ENCODE results near the gene GPR176.
"Not testable (repeated sequence)": the region's sequence is repeated elsewhere in the genome, so short reads cannot be mapped to it uniquely, and the experiment has no call there.

Gene GPR176

DNA sequence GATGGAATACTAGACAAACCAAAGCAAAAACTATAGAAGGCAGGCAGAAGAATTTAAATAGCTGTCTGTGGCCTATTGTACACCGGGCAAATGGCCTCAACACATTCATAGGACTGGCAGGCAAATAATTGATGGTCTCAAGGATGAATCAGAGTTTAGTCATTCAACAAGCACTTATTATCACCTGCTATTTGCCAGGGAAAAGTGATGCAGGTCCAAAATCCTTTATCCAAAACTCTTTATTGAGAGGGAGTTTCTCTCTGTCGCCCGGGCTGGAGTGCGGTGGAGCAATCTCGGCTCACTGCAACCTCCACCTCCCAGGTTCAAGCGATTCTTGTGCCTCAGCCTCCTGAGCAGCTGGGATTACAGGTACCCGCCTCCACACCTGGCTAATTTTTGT lies 16.1 kb upstream of the GPR176 start:
- DNase-seq (ENCODE audit: low read depth): no peak

DNA sequence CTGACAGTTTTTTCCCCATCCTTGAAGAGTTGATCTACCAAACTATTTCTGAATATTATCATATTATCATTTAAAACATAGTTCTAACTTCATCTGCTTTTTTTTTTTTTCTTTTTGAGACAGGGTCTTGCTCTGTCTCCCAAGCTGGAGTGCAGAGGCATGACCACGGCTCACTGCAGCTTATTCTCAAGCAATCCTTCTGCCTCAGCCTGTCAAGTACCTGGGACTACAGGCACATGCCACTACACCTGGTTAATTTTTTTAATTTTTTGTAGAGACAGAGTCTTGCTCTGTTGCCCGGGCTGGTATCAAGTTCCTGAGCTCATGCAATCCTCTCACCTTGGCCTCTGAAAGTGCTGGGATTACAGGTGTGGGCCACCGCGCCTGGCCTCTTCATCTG lies 15.2 kb upstream of the GPR176 start:
- DNase-seq (ENCODE audit: low read depth): no peak

GRCh38 chr15:39934397-39935071 lies 14.5 kb upstream of the GPR176 start:
- DNase-seq (ENCODE audit: low read depth): no peak

- DNase-seq (ENCODE audit: low read depth): no peak
Measured at GRCh38 chr15:39931615-39932014, 11.5 kb upstream of the GPR176 start.

DNA sequence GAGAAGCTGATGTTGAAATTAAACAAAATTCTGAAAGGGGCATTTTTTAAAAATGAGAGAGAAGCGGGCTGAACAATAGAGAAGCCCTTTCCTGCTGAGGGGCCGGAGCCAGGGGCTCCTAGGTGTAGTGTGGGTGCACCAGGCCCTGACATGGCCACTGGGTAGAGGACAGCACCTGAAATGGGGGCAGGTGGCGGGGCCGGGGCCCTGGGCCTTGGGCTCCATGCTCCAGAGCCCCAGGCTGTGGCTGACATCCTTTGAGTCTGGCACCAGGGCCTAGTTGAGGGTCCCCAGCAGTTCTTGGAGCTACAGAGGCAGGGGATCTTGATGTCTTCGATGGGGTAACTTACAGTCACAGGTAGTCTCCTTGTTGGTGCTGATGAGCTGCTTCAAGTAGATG lies 6.5 kb upstream of the GPR176 start:
- no peak for DNase-seq (ENCODE audit: low read depth)

GRCh38 chr15:39925112-39925842 lies 5.2 kb upstream of the GPR176 start:
- DNase-seq (ENCODE audit: low read depth): no peak

- no peak for DNase-seq (ENCODE audit: low read depth)
Measured at GRCh38 chr15:39924437-39924836, 4.4 kb upstream of the GPR176 start.

GRCh38 chr15:39922462-39923092 lies 2.5 kb upstream of the GPR176 start:
- DNase-seq (ENCODE audit: low read depth): no peak

DNA sequence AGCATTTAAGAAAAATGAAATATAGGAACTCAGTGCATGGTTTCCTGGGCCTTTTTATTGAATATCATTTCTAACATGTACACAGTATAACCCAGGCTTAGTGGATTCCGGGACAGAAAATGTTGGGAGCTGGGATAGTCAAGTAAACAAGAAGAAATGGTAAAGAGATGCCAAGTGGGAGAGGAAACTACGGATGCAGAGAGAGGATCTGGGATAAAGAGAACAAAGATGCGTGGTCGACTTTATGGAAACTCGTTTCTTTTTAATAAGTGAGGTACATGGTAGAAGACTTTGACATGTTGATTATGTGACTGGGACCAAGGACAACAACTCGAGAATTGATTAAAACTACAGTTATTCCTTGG lies 1.2 kb upstream of the GPR176 start:
- no peak for DNase-seq (ENCODE audit: low read depth)

- no peak for DNase-seq (ENCODE audit: low read depth)
Measured at GRCh38 chr15:39920510-39921273, 626 bp upstream of the GPR176 start.

GRCh38 chr15:39919411-39919747 lies 687 bp downstream of the GPR176 start:
- DNase-seq (ENCODE audit: low read depth): no peak

DNA sequence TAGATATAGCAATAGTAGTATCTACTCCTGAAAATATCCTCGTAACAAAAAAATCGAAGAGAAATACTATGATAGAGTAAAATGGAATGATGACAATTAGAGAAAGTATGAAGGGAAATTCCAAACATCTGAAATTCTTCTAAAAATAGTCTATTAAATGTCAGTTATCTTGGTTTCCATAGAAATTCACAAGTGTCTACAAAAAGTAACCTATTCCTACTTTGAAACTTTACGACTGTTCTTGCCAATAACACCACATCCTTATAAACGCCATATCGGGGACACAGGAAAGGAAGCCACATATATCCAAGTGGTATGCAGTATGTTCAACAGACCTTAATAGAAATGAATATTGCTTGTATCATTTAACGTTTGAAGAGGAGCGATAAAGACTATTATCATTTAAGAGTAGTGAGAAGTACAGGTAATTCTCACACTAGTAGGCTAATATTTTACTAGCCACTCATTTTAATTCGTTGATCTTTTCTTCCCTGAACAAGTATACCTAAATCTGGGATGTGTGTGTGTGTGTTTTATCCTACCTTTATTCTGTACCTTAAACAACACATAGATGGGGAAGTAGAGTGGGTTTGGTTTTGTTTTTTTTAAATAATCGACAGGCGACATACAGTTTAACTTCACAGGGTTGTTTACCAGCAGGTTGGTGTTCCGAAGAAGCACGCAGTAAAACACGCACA lies 1.2 kb downstream of the GPR176 start:
- DNase-seq (ENCODE audit: low read depth): peak; percentile 76

GRCh38 chr15:39914977-39915376 lies 5.1 kb downstream of the GPR176 start:
- DNase-seq (ENCODE audit: low read depth): no peak

GRCh38 chr15:39909007-39909406 lies 11.1 kb downstream of the GPR176 start:
- no peak for DNase-seq (ENCODE audit: low read depth)

DNA sequence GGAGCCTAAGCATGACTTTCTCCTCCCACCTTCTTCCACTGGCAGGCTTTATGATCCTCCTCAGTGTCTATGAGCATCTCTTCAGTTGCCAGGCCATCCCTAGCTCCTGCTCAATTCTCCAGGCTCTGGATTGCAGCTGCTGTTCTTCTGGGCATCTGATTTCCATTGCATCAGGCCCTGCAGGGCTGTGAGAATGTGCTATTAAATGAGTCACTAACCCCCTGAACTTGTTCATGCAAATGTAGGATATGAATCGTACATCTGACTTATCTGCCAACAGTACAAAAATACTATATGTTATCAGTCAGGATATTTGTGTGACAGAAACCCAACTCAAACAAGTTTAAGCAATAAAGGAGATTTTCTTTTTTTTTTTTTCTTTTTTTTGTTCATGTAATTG lies 11.9 kb downstream of the GPR176 start:
- DNase-seq (ENCODE audit: low read depth): no peak

DNA sequence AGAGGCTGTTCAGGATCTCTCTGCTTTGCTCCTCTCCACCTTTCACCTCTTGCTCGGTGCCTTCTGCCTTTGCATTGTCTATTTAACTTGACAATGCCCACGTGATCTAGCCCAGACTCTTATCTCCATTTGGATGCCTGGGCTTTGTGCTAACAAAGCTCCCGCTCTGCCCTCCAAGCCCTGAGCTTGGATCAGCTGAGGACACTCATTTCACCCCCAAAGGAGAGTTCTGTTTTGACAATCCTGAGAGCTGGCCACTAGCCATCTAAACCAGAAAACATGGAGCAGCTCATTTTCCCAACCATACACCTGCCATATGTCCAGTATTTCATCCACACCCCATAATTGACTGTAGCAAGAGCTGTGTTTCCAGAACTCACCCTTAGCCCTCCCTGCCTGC lies 12.8 kb downstream of the GPR176 start:
- no peak for DNase-seq (ENCODE audit: low read depth)

- no peak for DNase-seq (ENCODE audit: low read depth)
Measured at GRCh38 chr15:39904115-39904514, 16.0 kb downstream of the GPR176 start.

DNA sequence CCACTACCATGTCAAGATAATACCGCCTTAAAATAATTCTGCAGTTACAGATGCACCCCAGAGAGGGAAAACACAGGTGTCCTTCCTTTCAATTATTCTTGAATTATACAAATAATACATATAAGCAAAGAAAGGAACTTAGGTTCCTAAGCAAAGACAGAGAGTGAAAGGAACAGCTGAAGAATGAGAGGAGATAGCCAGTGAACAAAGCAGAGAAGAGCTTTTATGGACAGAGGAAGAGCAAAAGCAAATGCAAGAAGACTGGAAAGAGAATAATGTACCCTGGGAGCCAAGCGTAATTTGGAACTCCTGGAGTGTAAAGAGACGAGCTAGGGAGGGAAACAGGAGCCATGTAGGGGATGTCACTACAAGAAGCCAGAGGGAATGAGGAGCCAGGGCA lies 21.7 kb downstream of the GPR176 start:
- DNase-seq (ENCODE audit: low read depth): no peak

DNA sequence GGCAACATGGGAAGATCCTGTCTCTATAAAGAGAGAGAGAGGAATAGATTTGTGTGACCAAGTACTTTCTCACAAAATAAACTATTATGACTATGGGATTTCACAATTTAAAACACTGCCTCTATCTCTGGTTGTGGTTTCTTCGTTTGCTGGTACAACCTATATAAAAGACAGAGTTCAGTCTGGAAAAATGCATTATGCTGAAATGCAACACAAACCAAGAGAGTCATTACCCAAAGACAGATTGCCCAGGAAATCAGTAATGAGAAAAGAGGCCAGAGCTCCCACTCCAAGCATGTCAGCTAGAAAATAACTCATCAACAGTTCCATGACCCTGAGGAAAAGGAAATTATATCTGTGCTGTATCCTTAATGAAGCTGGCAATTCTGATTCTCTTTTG lies 23.2 kb downstream of the GPR176 start:
- DNase-seq (ENCODE audit: low read depth): no peak

DNA sequence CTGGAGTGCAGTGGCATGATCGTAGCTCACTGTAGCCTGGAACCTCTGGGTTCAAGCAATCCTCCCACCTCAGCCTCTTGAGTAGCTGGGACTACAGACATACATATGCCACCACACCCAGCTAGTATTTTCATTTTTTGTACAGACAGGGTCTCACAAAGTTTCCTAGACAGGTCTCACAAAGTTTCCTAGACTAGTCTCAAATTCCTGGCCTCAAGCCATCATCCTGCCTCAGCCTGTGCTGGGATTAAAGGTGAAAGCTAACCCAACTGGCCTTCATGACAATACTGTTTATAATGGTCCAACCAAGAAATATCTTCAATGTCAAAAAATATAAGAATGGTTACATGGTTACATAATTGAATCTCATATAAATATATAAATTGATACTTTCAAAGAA lies 24.0 kb downstream of the GPR176 start:
- DNase-seq (ENCODE audit: low read depth): no peak

GRCh38 chr15:39893051-39893450 lies 27.0 kb downstream of the GPR176 start:
- not testable (repeated sequence) for DNase-seq (ENCODE audit: low read depth)

DNA sequence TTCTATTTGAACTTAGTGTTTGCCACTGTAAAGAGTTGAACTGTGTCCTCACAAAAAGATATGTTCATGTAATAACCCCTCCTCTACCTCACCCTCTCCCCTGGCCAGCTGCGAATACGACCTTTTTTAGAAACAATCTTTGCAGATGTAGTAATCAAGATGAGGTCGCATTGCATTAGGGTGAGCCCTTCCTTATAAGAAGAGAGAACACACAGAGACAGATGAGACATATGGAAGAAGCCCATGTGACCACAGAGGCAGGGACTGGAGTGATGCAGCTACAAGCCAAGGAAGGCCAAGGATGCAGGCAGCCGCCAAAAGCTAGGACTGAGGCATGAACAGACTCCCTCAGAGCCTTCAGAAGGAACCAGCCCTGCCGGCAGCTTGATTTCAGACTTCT lies 27.6 kb downstream of the GPR176 start:
- DNase-seq (ENCODE audit: low read depth): no peak

All from HS-27A (cell line).